ENCODE results near the gene ESPL1. TPM values are rescaled to one million over a fixed set of nuclear protein-coding genes. Genes with fewer than 3 reads are reported as not detected.

The ESPL1 gene
- total RNA-seq, 6 donors from 2014 or later = 1.5 to 5.3 (median 2.1) TPM

- Histone ChIP-seq H3K27me3 (no peaks in the 10 kb centered on the region), H3K36me3 (no peaks in the 10 kb centered on the region), H3K4me1 (peaks cover 35 to 48% (median 46%) of the 10 kb centered on the region in 4 donors), H3K27ac (peak overlapping the region in 1 of 4 donors; percentile 18), H3K9me3 (no peaks in the 10 kb centered on the region), H3K4me3 (no peak overlapping the region)
- ATAC-seq (ENCODE audit: low FRiP score in 2 of 2) (no peak), DNase-seq (peak in 1 of 2 donors; percentile 61)
- TF ChIP-seq POLR2AphosphoS5 (IDR thresholded peaks at IDR 0.05) (no peak), POLR2A (IDR thresholded peaks at IDR 0.05) (no peak), EP300 (IDR thresholded peaks at IDR 0.05) (no peak), CTCF (IDR thresholded peaks at IDR 0.05) (no peak)
- 14 to 15% methylated on average over 12 of the region's 12 CpGs for WGBS, 2 donors
Observed at GRCh38 chr12:53234271-53234914, 33.7 kb upstream of the ESPL1 start.

GRCh38 chr12:53235164-53235563 is 32.9 kb upstream of the ESPL1 start:
- no peak overlapping the region for H3K27ac ChIP-seq
- H3K9me3 ChIP-seq = no peaks in the 10 kb centered on the region
- no peaks in the 10 kb centered on the region for H3K27me3 ChIP-seq
- no peak overlapping the region for H3K4me3 ChIP-seq
- ATAC-seq (ENCODE audit: low FRiP score in 2 of 2) = no peak
- H3K36me3 ChIP-seq = no peaks in the 10 kb centered on the region
- TF ChIP-seq POLR2AphosphoS5 (IDR thresholded peaks at IDR 0.05) = no peak
- no peak for TF ChIP-seq EP300 (IDR thresholded peaks at IDR 0.05)
- no peak for TF ChIP-seq CTCF (IDR thresholded peaks at IDR 0.05)
- TF ChIP-seq POLR2A (IDR thresholded peaks at IDR 0.05) = no peak
- no peak for DNase-seq
- H3K4me1 ChIP-seq = peaks cover 35 to 42% (median 38%) of the 10 kb centered on the region in 4 donors
- WGBS, 2 donors = 67 to 79% methylated on average over 3 of the region's 3 CpGs

GRCh38 chr12:53235742-53236442 is 32.2 kb upstream of the ESPL1 start:
- TF ChIP-seq CTCF (IDR thresholded peaks at IDR 0.05) (no peak), POLR2AphosphoS5 (IDR thresholded peaks at IDR 0.05) (no peak), POLR2A (IDR thresholded peaks at IDR 0.05) (no peak), EP300 (IDR thresholded peaks at IDR 0.05) (no peak)
- ATAC-seq (ENCODE audit: low FRiP score in 2 of 2) = no peak

GRCh38 chr12:53236443-53237111 is 31.5 kb upstream of the ESPL1 start:
- peaks cover 24 to 28% (median 26%) of the 10 kb centered on the region in 4 donors for H3K4me1 ChIP-seq
- no peaks in the 10 kb centered on the region for H3K9me3 ChIP-seq
- 93 to 94% methylated on average over 1 of the region's 1 CpG for WGBS, 2 donors
- DNase-seq (no peak), ATAC-seq (ENCODE audit: low FRiP score in 2 of 2) (no peak)
- no peaks in the 10 kb centered on the region for H3K36me3 ChIP-seq
- H3K4me3 ChIP-seq = no peak overlapping the region
- no peaks in the 10 kb centered on the region for H3K27me3 ChIP-seq
- H3K27ac ChIP-seq = no peak overlapping the region
- TF ChIP-seq POLR2AphosphoS5 (IDR thresholded peaks at IDR 0.05) (no peak), POLR2A (IDR thresholded peaks at IDR 0.05) (no peak), EP300 (IDR thresholded peaks at IDR 0.05) (no peak), CTCF (IDR thresholded peaks at IDR 0.05) (no peak)

More at GRCh38 chr12:53235742-53236442, 32.2 kb upstream of the ESPL1 start:
- WGBS, 2 donors = 89 to 90% methylated on average over 6 to 9 of the region's 9 CpGs
- Histone ChIP-seq H3K4me1 (peaks cover 30 to 34% (median 33%) of the 10 kb centered on the region in 4 donors), H3K27me3 (no peaks in the 10 kb centered on the region), H3K4me3 (no peak overlapping the region), H3K36me3 (no peaks in the 10 kb centered on the region), H3K9me3 (no peaks in the 10 kb centered on the region), H3K27ac (no peak overlapping the region)
- no peak for DNase-seq
